Caco-2 (cell line): ENCODE measurements around the gene PSMB1. TPM values are rescaled to one million over a fixed set of nuclear protein-coding genes. Genes with fewer than 3 reads are reported as not detected.
"Not testable (repeated sequence)": the region's sequence is repeated elsewhere in the genome, so short reads cannot be mapped to it uniquely, and the experiment has no call there.

Experiments
- BruUV-seq: library from RNA; stranded (reverse); fragments of 400-500 nt; replicated peaks from 2 replicates; lab custom pipeline; 2021; lab: Mats Ljungman, UMichigan
- CTCF ChIA-PET: fragments of 300-600 bp; sonication (Branson Sonifier 250); formaldehyde crosslinking; loops from one replicate; lab custom pipeline; 2022; ENCODE audit warnings: antibody characterized with exemption; lab: Charles Lee
- POLR2A ChIA-PET: fragments of 300-600 bp; sonication (Branson Sonifier 250); formaldehyde crosslinking; loops from one replicate; lab custom pipeline; 2022; ENCODE audit warnings: antibody characterized with exemption; lab: Charles Lee
- DNase-seq, 2 experiments: peaks; one replicate each; pipeline versions ENCODE4 v3.0.0 to v3.0.0-alpha.2; 2020 to 2022
- H3K27me3 ChIP-seq: replicated peaks from 2 replicates; pipeline ENCODE4 v1.6.0; 2011; ENCODE audit warnings: low read length; ENCODE audit not compliant: control insufficient read depth, insufficient read depth
- H3K36me3 ChIP-seq: 2 replicates; pipeline ENCODE4 v1.5.1; 2011; ENCODE audit warnings: low read length; ENCODE audit not compliant: control insufficient read depth, insufficient read depth
- H3K4me1 ChIP-seq: fragments of 250-450 bp; sonication (Bioruptor Pico); 2 replicates; pipeline ENCODE4 v1.5.1; 2020; ENCODE audit warnings: mild to moderate bottlenecking
- H3K4me3 ChIP-seq: 2 replicates; pipeline ENCODE4 v1.5.1; 2011; ENCODE audit warnings: low read depth, mild to moderate bottlenecking, control low read depth, low read length
- H3K9me3 ChIP-seq: fragments of 250-450 bp; sonication (Bioruptor Pico); 2 replicates; pipeline ENCODE4 v1.5.1; 2020; ENCODE audit warnings: mild to moderate bottlenecking, moderate library complexity
- H3K27ac Mint-ChIP-seq: one replicate; pipeline ENCODE4 v1.8.0; 2022; ENCODE audit warnings: mixed read lengths; ENCODE audit not compliant: unreplicated experiment
- H3K27me3 Mint-ChIP-seq: one replicate; pipeline ENCODE4 v1.8.0; 2022; ENCODE audit warnings: mixed read lengths; ENCODE audit not compliant: insufficient read depth, unreplicated experiment
- H3K36me3 Mint-ChIP-seq: one replicate; pipeline ENCODE4 v1.8.0; 2022; ENCODE audit warnings: mild to moderate bottlenecking, mixed read lengths; ENCODE audit not compliant: insufficient read depth, unreplicated experiment
- H3K4me1 Mint-ChIP-seq: one replicate; pipeline ENCODE4 v1.8.0; 2022; ENCODE audit warnings: low read depth, mixed read lengths; ENCODE audit not compliant: unreplicated experiment
- H3K4me3 Mint-ChIP-seq: one replicate; pipeline ENCODE4 v1.8.0; 2022; ENCODE audit warnings: mild to moderate bottlenecking, moderate library complexity, mixed read lengths; ENCODE audit not compliant: unreplicated experiment
- H3K9me3 Mint-ChIP-seq: one replicate; pipeline ENCODE4 v1.8.0; 2022; ENCODE audit warnings: mixed read lengths; ENCODE audit not compliant: unreplicated experiment
- CTCF ChIP-seq, 2 experiments: fragments of 200-600 bp in 1 of 2; IDR thresholded peaks; 1 replicate in 1 of 2; 2 replicates in 1 of 2; pipeline versions ENCODE4 v1.5.1 to v1.8.0; 2011 to 2022; ENCODE audit warnings: antibody characterized with exemption in 1 of 2, control low read depth in 1 of 2, inconsistent platforms in 1 of 2, low read depth in 1 of 2, low read length in 1 of 2, mild to moderate bottlenecking in 1 of 2, moderate library complexity in 1 of 2; ENCODE audit not compliant: insufficient read depth in 1 of 2, severe bottlenecking in 1 of 2, unreplicated experiment in 1 of 2
- intact Hi-C: fragments of 100-400 bp; cut with micrococcal nuclease; formaldehyde crosslinking; loops from one replicate; pipeline ENCODE4 v1.10.0; 2022; ENCODE audit not compliant: unreplicated experiment
- total RNA-seq: library from RNA; stranded (reverse); gene quantifications from 2 replicates; pipeline ENCODE4 v1.2.3, GENCODE V29; 2022

PSMB1 gene
- total RNA-seq, 1 experiment from 2014 or later, result 235 TPM

- BruUV-seq, result no TSS peak
- no peaks in the 10 kb centered on the region for H3K27me3 ChIP-seq
- no peaks in the 10 kb centered on the region for H3K9me3 ChIP-seq
- no peaks in the 10 kb centered on the region for H3K36me3 Mint-ChIP-seq
- H3K4me1 Mint-ChIP-seq, result no peaks in the 10 kb centered on the region
- no peak overlapping the region for H3K4me3 Mint-ChIP-seq
- H3K27me3 Mint-ChIP-seq, result no peaks in the 10 kb centered on the region
- POLR2A ChIA-PET, result no interaction called here
- no peak for TF ChIP-seq CTCF (IDR thresholded peaks at IDR 0.05; ENCODE audit: insufficient read depth in 1 of 2, low read depth in 1 of 2, low read length in 1 of 2, severe bottlenecking in 1 of 2, unreplicated experiment in 1 of 2)
- H3K27ac Mint-ChIP-seq, result no peak overlapping the region
- H3K4me3 ChIP-seq, result no peak overlapping the region
- no peaks in the 10 kb centered on the region for H3K4me1 ChIP-seq
- no peaks in the 10 kb centered on the region for H3K9me3 Mint-ChIP-seq
- H3K36me3 ChIP-seq, result no peaks in the 10 kb centered on the region
- no peak for DNase-seq
- intact Hi-C loops, result no loop called here
- CTCF ChIA-PET, result no interaction called here
Observed at GRCh38 chr6:170512249-170512648, 40.9 kb downstream of the PSMB1 start.

- Histone ChIP-seq H3K9me3 (no peaks in the 10 kb centered on the region), H3K4me1 (no peaks in the 10 kb centered on the region), H3K36me3 (no peaks in the 10 kb centered on the region), H3K4me3 (no peak overlapping the region), H3K27me3 (no peaks in the 10 kb centered on the region)
- intact Hi-C loops, result no loop called here
- H3K4me1 Mint-ChIP-seq, result no peaks in the 10 kb centered on the region
- BruUV-seq, result no TSS peak
- ChIA-PET CTCF (no interaction called here), POLR2A (no interaction called here)
- TF ChIP-seq CTCF (IDR thresholded peaks at IDR 0.05; ENCODE audit: insufficient read depth in 1 of 2, low read depth in 1 of 2, low read length in 1 of 2, severe bottlenecking in 1 of 2, unreplicated experiment in 1 of 2), result no peak
- H3K36me3 Mint-ChIP-seq, result no peaks in the 10 kb centered on the region
- H3K4me3 Mint-ChIP-seq, result no peak overlapping the region
- DNase-seq, result no peak
- H3K9me3 Mint-ChIP-seq, result no peaks in the 10 kb centered on the region
- no peaks in the 10 kb centered on the region for H3K27me3 Mint-ChIP-seq
- no peak overlapping the region for H3K27ac Mint-ChIP-seq
Observed at GRCh38 chr6:170510631-170511030, 42.5 kb downstream of the PSMB1 start.

DNA sequence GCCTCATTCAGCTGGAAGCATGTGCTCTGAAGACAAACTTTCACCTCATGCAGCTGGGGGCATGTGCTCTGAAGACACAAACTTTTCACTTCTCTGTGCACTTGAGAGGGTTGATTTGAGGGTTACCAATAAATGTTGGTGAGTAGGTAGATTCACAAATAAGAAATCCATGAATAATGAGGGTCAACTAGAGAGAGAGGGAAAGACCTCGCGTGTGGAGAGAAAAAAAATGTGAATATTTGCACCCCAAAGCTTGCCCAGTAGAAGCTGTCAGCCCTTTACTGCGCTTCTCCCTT lies 43.4 kb downstream of the PSMB1 start:
- intact Hi-C loops, result no loop called here
- no TSS peak for BruUV-seq
- POLR2A ChIA-PET, result no interaction called here
- no peaks in the 10 kb centered on the region for H3K36me3 ChIP-seq
- DNase-seq, result no peak
- H3K9me3 ChIP-seq, result no peaks in the 10 kb centered on the region
- Mint-ChIP-seq H3K36me3 (no peaks in the 10 kb centered on the region), H3K27ac (no peak overlapping the region), H3K9me3 (no peaks in the 10 kb centered on the region), H3K27me3 (no peaks in the 10 kb centered on the region), H3K4me1 (no peaks in the 10 kb centered on the region), H3K4me3 (no peak overlapping the region)
- H3K27me3 ChIP-seq, result no peaks in the 10 kb centered on the region
- H3K4me1 ChIP-seq, result no peaks in the 10 kb centered on the region
- TF ChIP-seq CTCF (IDR thresholded peaks at IDR 0.05; ENCODE audit: insufficient read depth in 1 of 2, low read depth in 1 of 2, low read length in 1 of 2, severe bottlenecking in 1 of 2, unreplicated experiment in 1 of 2), result no peak
- H3K4me3 ChIP-seq, result no peak overlapping the region
- CTCF ChIA-PET, result no interaction called here

GRCh38 chr6:170508892-170509722 lies 44.0 kb downstream of the PSMB1 start:
- POLR2A ChIA-PET, H3K27me3 ChIP-seq, H3K4me1 ChIP-seq, intact Hi-C loops, H3K9me3 ChIP-seq, H3K4me3 Mint-ChIP-seq, H3K36me3 ChIP-seq, DNase-seq, H3K27ac Mint-ChIP-seq, BruUV-seq, H3K9me3 Mint-ChIP-seq, H3K4me1 Mint-ChIP-seq, H3K36me3 Mint-ChIP-seq, H3K4me3 ChIP-seq, H3K27me3 Mint-ChIP-seq, CTCF ChIA-PET: not testable (repeated sequence)

- H3K4me3 ChIP-seq, BruUV-seq, H3K4me3 Mint-ChIP-seq, POLR2A ChIA-PET, CTCF ChIA-PET, H3K4me1 Mint-ChIP-seq, H3K27ac Mint-ChIP-seq, H3K9me3 ChIP-seq, DNase-seq, H3K9me3 Mint-ChIP-seq, H3K36me3 Mint-ChIP-seq, H3K36me3 ChIP-seq, intact Hi-C loops, H3K27me3 ChIP-seq, H3K4me1 ChIP-seq, H3K27me3 Mint-ChIP-seq: not testable (repeated sequence)
Observed at GRCh38 chr6:170508275-170508674, 44.8 kb downstream of the PSMB1 start.
